ENCODE results near the gene LRRC59.

DNA sequence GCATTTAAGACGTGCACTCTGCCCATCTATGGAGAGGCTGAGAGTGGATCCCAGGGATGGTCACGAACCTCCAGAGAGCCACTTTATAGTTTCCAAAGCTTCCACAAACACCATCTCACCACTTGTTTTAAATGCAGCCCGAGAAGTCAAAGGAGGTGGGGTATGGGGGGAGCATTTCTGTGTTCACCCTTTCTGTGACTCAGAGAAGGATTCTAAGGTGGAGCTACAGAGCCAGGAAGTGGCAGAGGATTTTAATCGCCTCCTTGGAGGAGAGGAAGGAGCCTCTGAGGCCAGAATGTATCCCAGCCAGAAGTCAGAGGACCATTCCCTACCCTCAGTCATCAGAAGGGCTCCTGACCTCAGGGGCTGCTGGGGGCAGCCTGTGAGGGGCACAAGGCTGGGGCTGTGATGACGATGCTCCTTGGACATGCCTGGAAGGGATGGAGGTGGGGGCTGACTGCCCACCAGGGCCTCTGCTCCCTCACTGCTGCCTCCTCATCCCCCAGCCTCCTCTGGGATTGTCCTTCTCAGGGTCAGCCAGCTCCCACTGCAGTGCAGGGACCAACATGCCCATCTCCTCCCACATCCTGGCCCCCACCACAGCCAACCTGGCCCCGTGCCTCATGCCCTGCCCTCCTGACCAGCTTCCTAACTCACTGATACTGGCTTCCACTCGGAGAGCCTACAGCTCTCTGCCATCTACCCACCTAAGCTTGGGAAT lies 48.6 kb downstream of the LRRC59 start:
- no peak for TF ChIP-seq POLR2A (IDR thresholded peaks at IDR 0.05)
- TF ChIP-seq, protein P1, sequence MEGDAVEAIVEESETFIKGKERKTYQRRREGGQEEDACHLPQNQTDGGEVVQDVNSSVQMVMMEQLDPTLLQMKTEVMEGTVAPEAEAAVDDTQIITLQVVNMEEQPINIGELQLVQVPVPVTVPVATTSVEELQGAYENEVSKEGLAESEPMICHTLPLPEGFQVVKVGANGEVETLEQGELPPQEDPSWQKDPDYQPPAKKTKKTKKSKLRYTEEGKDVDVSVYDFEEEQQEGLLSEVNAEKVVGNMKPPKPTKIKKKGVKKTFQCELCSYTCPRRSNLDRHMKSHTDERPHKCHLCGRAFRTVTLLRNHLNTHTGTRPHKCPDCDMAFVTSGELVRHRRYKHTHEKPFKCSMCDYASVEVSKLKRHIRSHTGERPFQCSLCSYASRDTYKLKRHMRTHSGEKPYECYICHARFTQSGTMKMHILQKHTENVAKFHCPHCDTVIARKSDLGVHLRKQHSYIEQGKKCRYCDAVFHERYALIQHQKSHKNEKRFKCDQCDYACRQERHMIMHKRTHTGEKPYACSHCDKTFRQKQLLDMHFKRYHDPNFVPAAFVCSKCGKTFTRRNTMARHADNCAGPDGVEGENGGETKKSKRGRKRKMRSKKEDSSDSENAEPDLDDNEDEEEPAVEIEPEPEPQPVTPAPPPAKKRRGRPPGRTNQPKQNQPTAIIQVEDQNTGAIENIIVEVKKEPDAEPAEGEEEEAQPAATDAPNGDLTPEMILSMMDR (IDR thresholded peaks at IDR 0.05) = no peak

Data from stomach (tissue), 4 donors.